GM10248 (cell line): ENCODE measurements around the gene TCFL5.

Source experiments
- CTCF ChIA-PET: fragments of 300-600 bp; sonication (Branson Sonifier 250); formaldehyde crosslinking; extraction: SDS; loops from one replicate; lab custom pipeline; 2021; ENCODE audit warnings: antibody characterized with exemption; lab: Yijun Ruan, JAX
- POLR2A ChIA-PET: fragments of 350-650 bp; sonication (Branson Sonifier 250); formaldehyde crosslinking; extraction: SDS; loops from one replicate; lab custom pipeline; 2020; ENCODE audit warnings: antibody characterized with exemption; lab: Yijun Ruan, JAX
- DNase-seq: peaks from one replicate; pipeline ENCODE4 v3.0.0; 2012; ENCODE audit errors: extremely low spot score
- CTCF ChIP-seq: IDR thresholded peaks from 2 replicates; pipeline ENCODE4 v1.5.1; 2012; ENCODE audit warnings: mild to moderate bottlenecking, low read depth; ENCODE audit errors: extremely low read depth, missing control alignments, control extremely low read depth

TCFL5 gene

GRCh38 chr20:62891111-62891510 is 29.5 kb upstream of the TCFL5 start:
- DNase-seq: no peak
- CTCF ChIA-PET: interaction anchor here (0.7 to 6.3 kb wide), 4 partner anchors 10 to 29 kb away, joined by 3 to 66 read pairs (median 3); no protein-coding TSS in a partner anchor
- no peak for TF ChIP-seq CTCF
- POLR2A ChIA-PET: no interaction called here

- POLR2A ChIA-PET: no interaction called here
- no peak for DNase-seq
- TF ChIP-seq CTCF: no peak
- CTCF ChIA-PET: interaction anchor here (0.7 to 6.3 kb wide), 5 partner anchors 10 to 30 kb away, joined by 3 to 66 read pairs (median 5); no protein-coding TSS in a partner anchor
Observed at GRCh38 chr20:62890444-62890843, 28.8 kb upstream of the TCFL5 start.

- no peak for TF ChIP-seq CTCF
- ChIA-PET POLR2A (no interaction called here), CTCF (interaction anchor here (1.0 to 6.3 kb wide), 6 partner anchors 11 to 67 kb away, joined by 3 to 66 read pairs (median 6); no protein-coding TSS in a partner anchor)
Observed at GRCh38 chr20:62889871-62890270, 28.2 kb upstream of the TCFL5 start.

GRCh38 chr20:62889411-62889810 is 27.8 kb upstream of the TCFL5 start:
- ChIA-PET CTCF (interaction anchor here (1.0 to 6.3 kb wide), 6 partner anchors 10 to 66 kb away, joined by 3 to 66 read pairs (median 6); no protein-coding TSS in a partner anchor), POLR2A (no interaction called here)
- TF ChIP-seq CTCF: no peak
- DNase-seq: no peak

More at GRCh38 chr20:62889871-62890270, 28.2 kb upstream of the TCFL5 start:
- no peak for DNase-seq

- ChIA-PET POLR2A (no interaction called here), CTCF (interaction anchor here (1.0 to 6.3 kb wide), 7 partner anchors 10 to 66 kb away, joined by 3 to 66 read pairs (median 5); no protein-coding TSS in a partner anchor)
- TF ChIP-seq CTCF: no peak
- DNase-seq: no peak
Observed at GRCh38 chr20:62888910-62889309, 27.3 kb upstream of the TCFL5 start.

DNA sequence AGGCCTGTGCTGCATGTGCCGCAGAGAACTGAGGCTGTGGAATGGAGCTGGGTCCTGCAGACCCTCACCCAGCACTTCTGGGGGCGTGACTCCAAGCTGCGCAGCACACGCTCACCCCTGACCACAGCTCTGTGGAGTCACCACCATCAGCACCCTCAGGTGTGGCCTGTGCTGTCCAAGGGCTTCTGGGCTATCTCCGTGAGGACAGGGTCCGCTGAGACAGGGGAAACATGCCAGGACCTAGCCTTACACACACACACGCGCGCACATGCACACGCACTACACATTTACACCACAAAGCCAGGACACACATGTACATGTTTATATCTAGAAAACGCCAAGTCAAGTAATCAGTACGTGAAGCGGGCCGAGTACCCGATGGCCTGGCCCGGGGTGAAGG is 26.8 kb upstream of the TCFL5 start:
- CTCF ChIA-PET: interaction anchor here (1.5 to 6.3 kb wide), 6 partner anchors 12 to 65 kb away, joined by 4 to 66 read pairs (median 8); no protein-coding TSS in a partner anchor
- POLR2A ChIA-PET: no interaction called here
- DNase-seq: no peak
- TF ChIP-seq CTCF: no peak
